Sigmoid colon (tissue), 7 donors: ENCODE measurements around the gene B4GALT3. TPM values are rescaled to one million over a fixed set of nuclear protein-coding genes. Genes with fewer than 3 reads are reported as not detected.

ENCODE experiments used
- DNase-seq: peaks from one replicate; pipeline ENCODE4 v3.0.0-alpha.2; 2019
- H3K27ac ChIP-seq, 4 donors: fragments of 200-600 bp; sonication (generic); one replicate each; pipeline ENCODE4 v1.5.1; 2016 to 2019; ENCODE audit warnings: mild to moderate bottlenecking in 1 of 4
- H3K27me3 ChIP-seq, 3 donors: fragments of 200-600 bp; sonication (generic); one replicate each; pipeline ENCODE4 v1.5.1; 2019; ENCODE audit warnings: mild to moderate bottlenecking in 1 of 3
- H3K36me3 ChIP-seq, 4 donors: fragments of 200-600 bp; sonication (generic); one replicate each; pipeline ENCODE4 v1.5.1; 2016 to 2019
- H3K4me1 ChIP-seq, 4 donors: fragments of 200-600 bp; sonication (generic); one replicate each; pipeline ENCODE4 v1.5.1; 2017 to 2019
- H3K4me3 ChIP-seq, 4 donors: fragments of 200-600 bp; sonication (generic); one replicate each; pipeline ENCODE4 v1.5.1; 2017 to 2019; ENCODE audit warnings: mild to moderate bottlenecking in 2 of 4, moderate library complexity in 1 of 4
- H3K9me3 ChIP-seq, 4 donors: fragments of 200-600 bp in 3 of 4; sonication (generic) in 3 of 4; one replicate each; pipeline versions ENCODE4 v1.5.1 to v1.6.1; 2013 to 2019
- EP300 ChIP-seq, 4 donors: sonication (generic); formaldehyde crosslinking; IDR thresholded peaks; one replicate each; pipeline ENCODE4 v1.6.1; 2017; ENCODE audit warnings: antibody characterized with exemption in 4 of 4
- POLR2A ChIP-seq, 2 donors: fragments of 450-650 bp; IDR thresholded peaks; one replicate each; pipeline ENCODE4 v1.6.1; 2016; ENCODE audit warnings: antibody characterized with exemption in 2 of 2, mild to moderate bottlenecking in 2 of 2, moderate library complexity in 2 of 2
- POLR2AphosphoS5 ChIP-seq, 4 donors: sonication (generic); formaldehyde crosslinking; IDR thresholded peaks; one replicate each; pipeline ENCODE4 v1.6.1; 2017; ENCODE audit warnings: antibody characterized with exemption in 4 of 4
- WGBS, 2 donors: extraction: QIAGEN DNeasy Blood & Tissue Kit; methylation state at CpG; one replicate each; pipeline ENCODE4 v1.1.7; 2013; 5-methylcytosine and 5-hydroxymethylcytosine counted together
- intact Hi-C: fragments of 100-400 bp; cut with DNase I; formaldehyde crosslinking; loops from one replicate; pipeline ENCODE4 v1.15.1; 2023
- polyA plus RNA-seq, 3 donors: library from polyadenylated mRNA; stranded (reverse); fragments of 200-250 nt; gene quantifications; one replicate each; pipeline ENCODE4 v1.2.3, GENCODE V29; 2013
- total RNA-seq, 4 donors: library from RNA; depleted of rRNA; stranded (reverse); fragments of >200 nt; gene quantifications; one replicate each; pipeline ENCODE4 v1.1.0, GENCODE V29; 2016
- TF ChIP-seq, protein P1 (sequence below), 4 experiments: fragments of 450-650 bp in 3 of 4; fragments of 200-600 bp in 1 of 4; IDR thresholded peaks; one replicate each; pipeline ENCODE4 v1.5.1; 2016 to 2019; ENCODE audit warnings: antibody characterized with exemption in 4 of 4, mild to moderate bottlenecking in 3 of 4, moderate library complexity in 2 of 4
- donor health status: healthy with polysubstance abuse.
- donor health status: Bipolar disorder and iron deficiency.
- donor health status: healthy.

The B4GALT3 gene
- total and polyA plus RNA-seq, 7 donors: 10.7 to 33.4 (median 16.8) TPM

GRCh38 chr1:161206411-161207140 is 29.3 kb upstream of the B4GALT3 start:
- Histone ChIP-seq H3K27ac (peak overlapping the region; percentile 67 to 96 (median 76)), H3K4me1 (peaks cover 0 to 61% (median 40%) of the 10 kb centered on the region in 4 donors), H3K27me3 (no peaks in the 10 kb centered on the region), H3K36me3 (peaks cover 9 to 81% (median 38%) of the 10 kb centered on the region in 4 donors), H3K9me3 (no peaks in the 10 kb centered on the region), H3K4me3 (no peak overlapping the region)
- no peak for DNase-seq
- TF ChIP-seq POLR2A (IDR thresholded peaks at IDR 0.05) (no peak), POLR2AphosphoS5 (IDR thresholded peaks at IDR 0.05) (peak in 1 of 4 donors; percentile 36), EP300 (IDR thresholded peaks at IDR 0.05) (no peak)
- TF ChIP-seq, protein P1, sequence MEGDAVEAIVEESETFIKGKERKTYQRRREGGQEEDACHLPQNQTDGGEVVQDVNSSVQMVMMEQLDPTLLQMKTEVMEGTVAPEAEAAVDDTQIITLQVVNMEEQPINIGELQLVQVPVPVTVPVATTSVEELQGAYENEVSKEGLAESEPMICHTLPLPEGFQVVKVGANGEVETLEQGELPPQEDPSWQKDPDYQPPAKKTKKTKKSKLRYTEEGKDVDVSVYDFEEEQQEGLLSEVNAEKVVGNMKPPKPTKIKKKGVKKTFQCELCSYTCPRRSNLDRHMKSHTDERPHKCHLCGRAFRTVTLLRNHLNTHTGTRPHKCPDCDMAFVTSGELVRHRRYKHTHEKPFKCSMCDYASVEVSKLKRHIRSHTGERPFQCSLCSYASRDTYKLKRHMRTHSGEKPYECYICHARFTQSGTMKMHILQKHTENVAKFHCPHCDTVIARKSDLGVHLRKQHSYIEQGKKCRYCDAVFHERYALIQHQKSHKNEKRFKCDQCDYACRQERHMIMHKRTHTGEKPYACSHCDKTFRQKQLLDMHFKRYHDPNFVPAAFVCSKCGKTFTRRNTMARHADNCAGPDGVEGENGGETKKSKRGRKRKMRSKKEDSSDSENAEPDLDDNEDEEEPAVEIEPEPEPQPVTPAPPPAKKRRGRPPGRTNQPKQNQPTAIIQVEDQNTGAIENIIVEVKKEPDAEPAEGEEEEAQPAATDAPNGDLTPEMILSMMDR (IDR thresholded peaks at IDR 0.05): no peak
- intact Hi-C loops: loop anchor here (5.0 kb wide), 1 partner anchor 86 kb away; no protein-coding TSS in a partner anchor
- 80 to 87% methylated on average over 12 of the region's 12 CpGs for WGBS, 2 donors

DNA sequence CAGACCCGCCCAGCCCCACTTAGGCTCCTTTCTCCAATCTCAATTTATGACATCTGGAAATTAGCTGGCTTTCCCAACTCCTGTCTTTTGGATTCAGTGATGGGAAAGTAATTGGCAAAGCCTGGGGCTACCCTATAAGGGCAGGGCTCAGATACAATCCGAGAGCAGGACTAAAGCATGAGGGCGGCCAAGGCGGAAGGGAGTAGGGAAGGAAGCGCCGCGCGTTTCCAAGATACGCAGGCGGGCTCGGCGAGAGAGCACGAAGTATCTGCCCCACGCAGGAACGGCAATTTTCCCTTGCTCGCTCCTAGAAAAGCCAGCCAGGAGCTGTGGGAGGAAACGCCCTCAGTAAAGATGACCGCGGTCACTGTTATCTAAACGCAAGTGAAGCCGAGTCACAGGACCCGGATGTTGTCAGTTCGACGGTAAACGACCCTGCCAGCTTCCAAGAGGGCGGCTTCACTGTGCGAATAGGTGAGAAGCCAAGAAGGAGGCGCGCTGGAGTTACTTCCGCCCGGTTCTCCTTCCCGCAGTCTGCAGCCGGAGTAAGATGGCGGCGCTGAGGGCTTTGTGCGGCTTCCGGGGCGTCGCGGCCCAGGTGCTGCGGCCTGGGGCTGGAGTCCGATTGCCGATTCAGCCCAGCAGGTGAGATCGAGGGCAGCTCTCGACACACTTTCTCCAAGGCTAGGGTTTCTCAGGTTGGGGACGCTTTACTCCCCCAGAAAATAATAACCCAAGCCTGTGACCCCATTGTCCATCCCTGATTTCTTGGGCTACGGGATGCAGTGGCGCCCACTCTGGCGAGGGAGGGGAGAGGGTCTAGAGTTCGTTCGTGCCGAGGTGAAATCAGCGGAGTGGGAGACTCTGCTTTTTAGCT is 24.8 kb upstream of the B4GALT3 start, which contains the start of gene NDUFS2:
NDUFS2 (plus strand) TSS at position 532 of the 877 bp plus-strand sequence; CDS start at position 551, 19 bp downstream.
- peaks cover 0 to 83% (median 74%) of the 10 kb centered on the region in 4 donors for H3K4me1 ChIP-seq

DNA sequence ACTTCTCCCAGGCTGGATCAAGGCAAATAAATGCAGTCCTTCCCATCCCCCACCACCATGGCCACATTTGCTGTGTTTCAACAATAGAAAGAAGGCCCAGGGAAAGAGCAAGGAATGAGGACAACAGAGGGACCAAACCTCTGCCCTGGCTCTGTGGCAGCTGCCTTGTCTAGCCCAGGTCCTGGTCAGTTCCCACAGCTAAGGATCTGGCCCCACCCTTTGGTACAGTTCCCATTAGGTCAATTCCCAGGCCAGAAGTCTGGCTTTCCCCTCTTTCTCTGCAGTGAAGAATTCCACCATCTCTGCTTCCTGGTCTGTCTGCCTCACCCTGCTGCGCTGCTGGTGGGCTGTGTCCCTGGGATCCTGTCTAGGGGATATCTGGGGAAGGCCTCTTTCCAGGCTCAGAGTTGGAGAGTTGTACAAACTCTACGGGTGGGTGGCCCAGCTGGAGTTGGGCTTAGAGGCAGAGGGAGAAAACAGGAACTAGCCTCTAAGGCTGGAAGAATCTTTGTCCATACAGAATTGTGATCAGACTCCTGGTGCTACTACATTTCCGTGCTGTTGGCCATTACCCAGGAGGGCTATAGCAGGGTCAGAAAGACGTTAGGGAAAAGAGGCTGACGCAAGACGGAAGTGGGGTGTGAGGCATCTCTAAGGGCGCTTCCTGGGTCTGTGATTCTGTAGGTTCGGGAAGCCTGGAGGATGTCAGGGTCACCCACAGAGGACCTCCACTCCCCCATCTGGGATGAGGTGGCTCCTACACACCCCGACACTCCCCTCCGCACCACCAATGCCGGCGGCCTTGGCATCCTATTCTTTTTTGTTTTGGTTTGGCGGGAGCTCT is 23.9 kb upstream of the B4GALT3 start:
- H3K4me1 ChIP-seq: peaks cover 0 to 88% (median 75%) of the 10 kb centered on the region in 4 donors
- DNase-seq: peak; percentile 90
- H3K36me3 ChIP-seq: peaks cover 0 to 27% (median 5%) of the 10 kb centered on the region in 4 donors
- peak overlapping the region; percentile 94 to 97 (median 96) for H3K27ac ChIP-seq
- H3K9me3 ChIP-seq: no peaks in the 10 kb centered on the region
- TF ChIP-seq POLR2AphosphoS5 (IDR thresholded peaks at IDR 0.05) (peak in 1 of 4 donors; percentile 39), POLR2A (IDR thresholded peaks at IDR 0.05) (no peak), EP300 (IDR thresholded peaks at IDR 0.05) (peak in 2 of 4 donors; percentile 3 to 23)
- peak overlapping the region; percentile 75 to 83 (median 78) for H3K4me3 ChIP-seq
- intact Hi-C loops: loop anchor here (2.0 kb wide), 1 partner anchor 188 kb away; no protein-coding TSS in a partner anchor
- 76 to 79% methylated on average over 13 of the region's 13 CpGs for WGBS, 2 donors
- no peaks in the 10 kb centered on the region for H3K27me3 ChIP-seq

More for the DNA sequence above, 24.8 kb upstream of the B4GALT3 start, which contains the start of gene NDUFS2:
- DNase-seq: peak; percentile 100
- H3K27ac ChIP-seq: peak within 1 kb of the TSS; percentile 94 to 97 (median 96)
- no peaks in the 10 kb centered on the region for H3K27me3 ChIP-seq
- H3K4me3 ChIP-seq: peak within 1 kb of the TSS; percentile 75 to 83 (median 78)
- TF ChIP-seq, protein P1 (IDR thresholded peaks at IDR 0.05): no peak
- TF ChIP-seq POLR2A (IDR thresholded peaks at IDR 0.05): peak; percentile 60 to 81
- peak; percentile 86 to 90 (median 88) for TF ChIP-seq POLR2AphosphoS5 (IDR thresholded peaks at IDR 0.05)
- TF ChIP-seq EP300 (IDR thresholded peaks at IDR 0.05): peak in 1 of 4 donors; percentile 4
- H3K36me3 ChIP-seq: peaks cover 0 to 36% (median 10%) of the 10 kb centered on the region in 4 donors
- intact Hi-C loops: loop anchor here (1.0 to 2.0 kb wide), 2 partner anchors 24 to 187 kb away; partner anchors contain the start of gene TOMM40L
- H3K9me3 ChIP-seq: no peaks in the 10 kb centered on the region
- WGBS, 2 donors: 2 to 5% methylated on average over 53 of the region's 53 CpGs

- no peak for TF ChIP-seq POLR2A (IDR thresholded peaks at IDR 0.05)
- no peak for TF ChIP-seq POLR2AphosphoS5 (IDR thresholded peaks at IDR 0.05)
- no peak for TF ChIP-seq EP300 (IDR thresholded peaks at IDR 0.05)
- TF ChIP-seq, protein P1 (IDR thresholded peaks at IDR 0.05): no peak
- no peaks in the 10 kb centered on the region for H3K9me3 ChIP-seq
- no peak for DNase-seq
- 73 to 80% methylated on average over 5 of the region's 5 CpGs for WGBS, 2 donors
- H3K27ac ChIP-seq: peak overlapping the region; percentile 94 to 97 (median 96)
- peaks cover 0 to 88% (median 73%) of the 10 kb centered on the region in 4 donors for H3K4me1 ChIP-seq
- intact Hi-C loops: loop anchor here (2.0 kb wide), 1 partner anchor 188 kb away; no protein-coding TSS in a partner anchor
- no peaks in the 10 kb centered on the region for H3K27me3 ChIP-seq
- peak overlapping the region in 1 of 4 donors; percentile 75 for H3K4me3 ChIP-seq
- peaks cover 0 to 20% (median 2%) of the 10 kb centered on the region in 4 donors for H3K36me3 ChIP-seq
Observed at GRCh38 chr1:161200421-161200991, 23.2 kb upstream of the B4GALT3 start.
